SK-N-SH (cell line): Measurements from ENCODE around the gene ZNF888.

Experiments used
- ELF1 ChIP-seq: IDR thresholded peaks from 2 replicates; pipeline ENCODE4 v1.4.0; 2012
- EP300 ChIP-seq, 2 experiments: IDR thresholded peaks; 2 replicates each; pipeline versions ENCODE4 v1.4.0 to v1.6.1; 2012; ENCODE audit warnings: borderline replicate concordance in 1 of 2, low read depth in 1 of 2, low read length in 1 of 2
- GATA2 ChIP-seq: sonication (generic); formaldehyde crosslinking; IDR thresholded peaks from 2 replicates; pipeline ENCODE4 v1.5.0; 2020; ENCODE audit warnings: mild to moderate bottlenecking, missing genetic modification reagents
- MXI1 ChIP-seq: IDR thresholded peaks from 2 replicates; pipeline ENCODE4 v1.6.1; 2012; ENCODE audit warnings: mild to moderate bottlenecking, low read depth, low read length, improper control_type of control experiment
- POLR2AphosphoS5 ChIP-seq: IDR thresholded peaks from 2 replicates; pipeline ENCODE4 v1.6.1; 2012; ENCODE audit warnings: low read depth, low read length
- RAD21 ChIP-seq: IDR thresholded peaks from 2 replicates; pipeline ENCODE4 v1.6.1; 2012; ENCODE audit warnings: mild to moderate bottlenecking, low read length
- SIN3A ChIP-seq: IDR thresholded peaks from 2 replicates; pipeline ENCODE4 v1.6.1; 2012; ENCODE audit warnings: low read depth, mild to moderate bottlenecking, low read length, moderate library complexity, borderline replicate concordance
- TAF1 ChIP-seq: IDR thresholded peaks from 2 replicates; pipeline ENCODE4 v1.6.1; 2012; ENCODE audit warnings: low read depth, mild to moderate bottlenecking, low read length, moderate library complexity, borderline replicate concordance
- TCF12 ChIP-seq: IDR thresholded peaks from 2 replicates; pipeline ENCODE4 v1.4.0; 2012
- YY1 ChIP-seq: IDR thresholded peaks from 2 replicates; pipeline ENCODE4 v1.4.0; 2012; ENCODE audit warnings: low read depth, mild to moderate bottlenecking
- TF ChIP-seq, protein P1 (sequence below): fragments of 200-600 bp; sonication (generic); IDR thresholded peaks from 2 replicates; pipeline ENCODE4 v1.6.1; 2017; ENCODE audit warnings: antibody characterized with exemption, mild to moderate bottlenecking, moderate library complexity
- TF ChIP-seq, protein P2 (sequence below): IDR thresholded peaks from 2 replicates; pipeline ENCODE4 v1.4.0; 2012; ENCODE audit warnings: low read depth
- TF ChIP-seq, protein P3 (sequence below): IDR thresholded peaks from 2 replicates; pipeline ENCODE4 v1.6.1; 2012; ENCODE audit warnings: mild to moderate bottlenecking, low read depth, low read length, moderate library complexity

DNA sequence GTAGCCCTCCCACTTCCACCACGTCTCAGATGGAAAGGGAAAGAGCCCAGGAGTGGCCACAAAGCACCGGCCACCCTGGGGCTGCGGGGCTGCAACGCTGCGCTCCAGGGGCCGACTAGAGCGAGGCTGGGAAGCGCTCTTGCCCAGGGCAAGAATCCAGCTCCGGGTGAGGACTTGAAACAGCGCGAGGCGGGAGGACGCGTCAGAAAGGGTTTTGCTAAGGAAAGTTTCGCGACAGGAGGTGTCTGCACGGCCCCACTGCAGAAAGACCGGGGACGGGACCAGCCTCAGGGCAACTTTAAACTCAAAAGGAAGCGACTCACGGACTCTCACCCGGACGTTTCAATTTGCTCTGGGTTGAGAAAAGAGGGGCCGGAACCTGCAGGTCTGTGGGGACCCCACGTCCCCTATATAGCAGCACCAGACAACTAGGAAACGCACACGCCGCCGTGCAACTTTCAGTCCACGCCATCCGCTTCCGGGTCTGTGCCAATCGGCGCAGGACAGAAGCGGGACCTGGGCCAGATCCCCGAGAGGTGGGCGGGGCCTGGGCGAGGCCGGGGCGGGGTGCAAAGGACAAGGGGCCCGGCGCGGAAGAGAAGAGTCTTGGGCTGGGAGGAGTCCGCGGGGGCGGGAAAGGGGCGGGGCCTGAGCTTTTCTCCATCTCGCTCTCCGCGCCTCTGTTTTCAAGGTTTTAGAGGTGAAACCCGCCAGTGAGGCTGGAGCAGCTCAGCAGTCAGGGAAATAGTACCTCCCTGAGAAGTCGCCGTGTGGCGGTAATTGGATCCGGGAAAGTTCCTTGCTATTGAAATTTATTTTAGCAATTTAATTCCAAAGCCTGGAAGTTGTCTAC lies 39.4 kb upstream of the ZNF888 start, which contains the start of gene ZNF816:
- TF ChIP-seq, protein P1, sequence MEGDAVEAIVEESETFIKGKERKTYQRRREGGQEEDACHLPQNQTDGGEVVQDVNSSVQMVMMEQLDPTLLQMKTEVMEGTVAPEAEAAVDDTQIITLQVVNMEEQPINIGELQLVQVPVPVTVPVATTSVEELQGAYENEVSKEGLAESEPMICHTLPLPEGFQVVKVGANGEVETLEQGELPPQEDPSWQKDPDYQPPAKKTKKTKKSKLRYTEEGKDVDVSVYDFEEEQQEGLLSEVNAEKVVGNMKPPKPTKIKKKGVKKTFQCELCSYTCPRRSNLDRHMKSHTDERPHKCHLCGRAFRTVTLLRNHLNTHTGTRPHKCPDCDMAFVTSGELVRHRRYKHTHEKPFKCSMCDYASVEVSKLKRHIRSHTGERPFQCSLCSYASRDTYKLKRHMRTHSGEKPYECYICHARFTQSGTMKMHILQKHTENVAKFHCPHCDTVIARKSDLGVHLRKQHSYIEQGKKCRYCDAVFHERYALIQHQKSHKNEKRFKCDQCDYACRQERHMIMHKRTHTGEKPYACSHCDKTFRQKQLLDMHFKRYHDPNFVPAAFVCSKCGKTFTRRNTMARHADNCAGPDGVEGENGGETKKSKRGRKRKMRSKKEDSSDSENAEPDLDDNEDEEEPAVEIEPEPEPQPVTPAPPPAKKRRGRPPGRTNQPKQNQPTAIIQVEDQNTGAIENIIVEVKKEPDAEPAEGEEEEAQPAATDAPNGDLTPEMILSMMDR = no peak
- TF ChIP-seq EP300 (IDR thresholded peaks at IDR 0.05; ENCODE audit: borderline replicate concordance in 1 of 2, low read depth in 1 of 2, low read length in 1 of 2) (no peak), SIN3A (peak; percentile 75), YY1 (no peak), RAD21 (0 out of 2 replicates have a peak, but pooled peaks have one; percentile 18), TAF1 (peak; percentile 61), POLR2AphosphoS5 (peak; percentile 79), GATA2 (CRISPR knock-in tag) (no peak), TCF12 (no peak), ELF1 (peak; percentile 89), MXI1 (peak; percentile 95)
- TF ChIP-seq, protein P2, sequence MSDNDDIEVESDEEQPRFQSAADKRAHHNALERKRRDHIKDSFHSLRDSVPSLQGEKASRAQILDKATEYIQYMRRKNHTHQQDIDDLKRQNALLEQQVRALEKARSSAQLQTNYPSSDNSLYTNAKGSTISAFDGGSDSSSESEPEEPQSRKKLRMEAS = peak; percentile 63; the same call in 1 of the 2 replicates
- TF ChIP-seq, protein P3, sequence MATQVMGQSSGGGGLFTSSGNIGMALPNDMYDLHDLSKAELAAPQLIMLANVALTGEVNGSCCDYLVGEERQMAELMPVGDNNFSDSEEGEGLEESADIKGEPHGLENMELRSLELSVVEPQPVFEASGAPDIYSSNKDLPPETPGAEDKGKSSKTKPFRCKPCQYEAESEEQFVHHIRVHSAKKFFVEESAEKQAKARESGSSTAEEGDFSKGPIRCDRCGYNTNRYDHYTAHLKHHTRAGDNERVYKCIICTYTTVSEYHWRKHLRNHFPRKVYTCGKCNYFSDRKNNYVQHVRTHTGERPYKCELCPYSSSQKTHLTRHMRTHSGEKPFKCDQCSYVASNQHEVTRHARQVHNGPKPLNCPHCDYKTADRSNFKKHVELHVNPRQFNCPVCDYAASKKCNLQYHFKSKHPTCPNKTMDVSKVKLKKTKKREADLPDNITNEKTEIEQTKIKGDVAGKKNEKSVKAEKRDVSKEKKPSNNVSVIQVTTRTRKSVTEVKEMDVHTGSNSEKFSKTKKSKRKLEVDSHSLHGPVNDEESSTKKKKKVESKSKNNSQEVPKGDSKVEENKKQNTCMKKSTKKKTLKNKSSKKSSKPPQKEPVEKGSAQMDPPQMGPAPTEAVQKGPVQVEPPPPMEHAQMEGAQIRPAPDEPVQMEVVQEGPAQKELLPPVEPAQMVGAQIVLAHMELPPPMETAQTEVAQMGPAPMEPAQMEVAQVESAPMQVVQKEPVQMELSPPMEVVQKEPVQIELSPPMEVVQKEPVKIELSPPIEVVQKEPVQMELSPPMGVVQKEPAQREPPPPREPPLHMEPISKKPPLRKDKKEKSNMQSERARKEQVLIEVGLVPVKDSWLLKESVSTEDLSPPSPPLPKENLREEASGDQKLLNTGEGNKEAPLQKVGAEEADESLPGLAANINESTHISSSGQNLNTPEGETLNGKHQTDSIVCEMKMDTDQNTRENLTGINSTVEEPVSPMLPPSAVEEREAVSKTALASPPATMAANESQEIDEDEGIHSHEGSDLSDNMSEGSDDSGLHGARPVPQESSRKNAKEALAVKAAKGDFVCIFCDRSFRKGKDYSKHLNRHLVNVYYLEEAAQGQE = no peak
